Mucosa of descending colon (tissue), 3 donors: Measurements from ENCODE around the gene STMP1. TPM values are rescaled to one million over a fixed set of nuclear protein-coding genes. Genes with fewer than 3 reads are reported as not detected.

Source experiments
- ATAC-seq: fragments of 200-7000 bp; cut with Tn5 transposase; one replicate; pipeline ENCODE4 v1.9.1; 2020; ENCODE audit warnings: mild to moderate bottlenecking, moderate library complexity
- DNase-seq, 3 donors: peaks; one replicate each; pipeline ENCODE4 v3.0.0-alpha.2; 2020
- H3K36me3 ChIP-seq: fragments of 200-600 bp; one replicate; pipeline ENCODE4 v1.8.0; 2021; ENCODE audit warnings: low read depth, mild to moderate bottlenecking
- H3K4me1 ChIP-seq: fragments of 200-600 bp; one replicate; pipeline ENCODE4 v1.8.0; 2021; ENCODE audit warnings: low read depth, mild to moderate bottlenecking
- H3K4me3 ChIP-seq: fragments of 200-600 bp; one replicate; pipeline ENCODE4 v1.8.0; 2021; ENCODE audit warnings: mild to moderate bottlenecking
- H3K9me3 ChIP-seq: fragments of 200-600 bp; one replicate; pipeline ENCODE4 v1.8.0; 2021; ENCODE audit warnings: mild to moderate bottlenecking
- intact Hi-C, 2 donors: fragments of 100-400 bp; cut with DNase I in 1 of 2; cut with micrococcal nuclease in 1 of 2; formaldehyde crosslinking; loops; one replicate each; pipeline versions ENCODE4 v1.11.0 to v1.11.1; 2022; cut with DNase I, micrococcal nuclease
- total RNA-seq, 3 donors: library from RNA; stranded (reverse); fragmentation: NEBNext Ultra II Directional in 2 of 3; extraction: Animal tissue kit (Norgen Biotek cat#: 25700) in 2 of 3; gene quantifications; one replicate each; pipeline versions ENCODE4 v1.2.1 to v1.2.4, GENCODE V29; 2021 to 2023
- TF ChIP-seq, protein P1 (sequence below): fragments of 200-600 bp; IDR thresholded peaks from one replicate; pipeline ENCODE4 v1.8.0; 2022; ENCODE audit warnings: antibody characterized with exemption, mild to moderate bottlenecking
- donor health status: DM: no; HTN: no; CAD: no; lungs with moderate emphysema.
- donor health status: DM: no; HTN: no; CAD: no.
- donor health status: DM: no; HTN: yes; CAD: no.

Gene STMP1
- total RNA-seq, 3 donors from 2014 or later, result 23.5 to 28.5 (median 24.9) TPM

DNA sequence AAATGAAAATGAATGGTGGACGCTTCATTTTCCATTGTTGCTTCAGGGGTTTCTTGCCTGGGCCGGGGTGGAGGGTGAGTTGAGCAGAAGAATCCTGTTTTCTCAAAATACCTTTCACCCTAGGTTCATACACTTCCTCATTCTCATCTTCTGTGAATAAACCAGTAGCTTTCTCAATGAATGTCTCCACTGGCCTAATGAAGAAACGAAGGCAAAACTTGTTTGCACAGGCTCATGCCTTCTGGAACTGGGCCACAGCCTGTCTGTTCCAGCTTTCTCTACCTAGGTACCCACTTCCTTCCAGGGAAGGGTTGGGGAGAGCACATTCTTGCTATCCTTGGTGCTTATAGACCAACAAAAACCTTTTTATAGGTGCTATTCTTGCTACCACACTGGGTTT, 21.3 kb downstream of the STMP1 start:
- DNase-seq (no peak), ATAC-seq (no peak)
- TF ChIP-seq, protein P1, sequence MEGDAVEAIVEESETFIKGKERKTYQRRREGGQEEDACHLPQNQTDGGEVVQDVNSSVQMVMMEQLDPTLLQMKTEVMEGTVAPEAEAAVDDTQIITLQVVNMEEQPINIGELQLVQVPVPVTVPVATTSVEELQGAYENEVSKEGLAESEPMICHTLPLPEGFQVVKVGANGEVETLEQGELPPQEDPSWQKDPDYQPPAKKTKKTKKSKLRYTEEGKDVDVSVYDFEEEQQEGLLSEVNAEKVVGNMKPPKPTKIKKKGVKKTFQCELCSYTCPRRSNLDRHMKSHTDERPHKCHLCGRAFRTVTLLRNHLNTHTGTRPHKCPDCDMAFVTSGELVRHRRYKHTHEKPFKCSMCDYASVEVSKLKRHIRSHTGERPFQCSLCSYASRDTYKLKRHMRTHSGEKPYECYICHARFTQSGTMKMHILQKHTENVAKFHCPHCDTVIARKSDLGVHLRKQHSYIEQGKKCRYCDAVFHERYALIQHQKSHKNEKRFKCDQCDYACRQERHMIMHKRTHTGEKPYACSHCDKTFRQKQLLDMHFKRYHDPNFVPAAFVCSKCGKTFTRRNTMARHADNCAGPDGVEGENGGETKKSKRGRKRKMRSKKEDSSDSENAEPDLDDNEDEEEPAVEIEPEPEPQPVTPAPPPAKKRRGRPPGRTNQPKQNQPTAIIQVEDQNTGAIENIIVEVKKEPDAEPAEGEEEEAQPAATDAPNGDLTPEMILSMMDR, result no peak
- H3K36me3 ChIP-seq, result no peaks in the 10 kb centered on the region
- no peaks in the 10 kb centered on the region for H3K4me1 ChIP-seq
- no peaks in the 10 kb centered on the region for H3K9me3 ChIP-seq
- intact Hi-C loops, result no loop called here
- no peak overlapping the region for H3K4me3 ChIP-seq

DNA sequence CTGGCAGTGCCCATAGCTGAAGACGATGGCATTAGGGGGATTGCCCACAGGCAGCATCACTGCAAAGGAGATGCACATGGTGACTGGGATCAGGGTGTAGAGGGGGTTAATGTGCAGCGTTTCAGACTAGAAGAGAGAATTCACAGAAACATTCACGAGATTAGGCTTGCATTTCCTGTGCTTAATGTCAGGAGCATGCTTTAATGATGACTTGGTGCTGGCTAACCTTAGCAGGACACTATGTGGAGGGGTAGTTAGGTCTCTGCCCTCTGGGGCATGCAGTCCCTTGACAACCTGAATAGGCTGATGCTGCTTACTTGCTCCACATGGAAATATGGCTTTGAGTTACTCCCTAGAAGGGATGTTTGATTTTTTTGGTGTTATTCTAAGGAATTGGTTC, 21.8 kb downstream of the STMP1 start:
- Histone ChIP-seq H3K9me3 (no peaks in the 10 kb centered on the region), H3K4me1 (no peaks in the 10 kb centered on the region), H3K36me3 (no peaks in the 10 kb centered on the region), H3K4me3 (no peak overlapping the region)
- ATAC-seq (no peak), DNase-seq (no peak)
- TF ChIP-seq, protein P1, result no peak
- intact Hi-C loops, result no loop called here

DNA sequence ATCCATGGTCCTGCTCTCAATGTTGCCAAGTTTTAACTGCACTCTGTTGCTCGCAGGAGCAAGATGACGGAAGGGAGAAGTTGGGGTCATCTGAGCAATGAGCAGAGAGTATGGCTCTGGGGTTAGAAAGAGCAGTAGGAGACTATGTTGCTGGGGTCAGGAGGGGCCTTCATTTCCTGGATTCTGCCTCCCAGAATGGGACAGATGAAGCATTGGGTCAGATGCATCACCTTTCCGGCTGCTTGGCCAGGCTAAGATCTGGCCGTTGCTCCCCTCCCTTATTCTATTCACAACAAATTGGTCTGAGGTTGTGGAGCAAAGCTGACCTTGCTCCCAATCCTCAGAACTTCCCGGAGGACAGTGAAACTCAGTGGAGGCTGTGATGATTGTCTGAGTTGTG, 22.4 kb downstream of the STMP1 start:
- ATAC-seq (no peak), DNase-seq (no peak)
- Histone ChIP-seq H3K36me3 (no peaks in the 10 kb centered on the region), H3K9me3 (no peaks in the 10 kb centered on the region), H3K4me3 (no peak overlapping the region), H3K4me1 (no peaks in the 10 kb centered on the region)
- TF ChIP-seq, protein P1, result no peak
- intact Hi-C loops, result no loop called here

DNA sequence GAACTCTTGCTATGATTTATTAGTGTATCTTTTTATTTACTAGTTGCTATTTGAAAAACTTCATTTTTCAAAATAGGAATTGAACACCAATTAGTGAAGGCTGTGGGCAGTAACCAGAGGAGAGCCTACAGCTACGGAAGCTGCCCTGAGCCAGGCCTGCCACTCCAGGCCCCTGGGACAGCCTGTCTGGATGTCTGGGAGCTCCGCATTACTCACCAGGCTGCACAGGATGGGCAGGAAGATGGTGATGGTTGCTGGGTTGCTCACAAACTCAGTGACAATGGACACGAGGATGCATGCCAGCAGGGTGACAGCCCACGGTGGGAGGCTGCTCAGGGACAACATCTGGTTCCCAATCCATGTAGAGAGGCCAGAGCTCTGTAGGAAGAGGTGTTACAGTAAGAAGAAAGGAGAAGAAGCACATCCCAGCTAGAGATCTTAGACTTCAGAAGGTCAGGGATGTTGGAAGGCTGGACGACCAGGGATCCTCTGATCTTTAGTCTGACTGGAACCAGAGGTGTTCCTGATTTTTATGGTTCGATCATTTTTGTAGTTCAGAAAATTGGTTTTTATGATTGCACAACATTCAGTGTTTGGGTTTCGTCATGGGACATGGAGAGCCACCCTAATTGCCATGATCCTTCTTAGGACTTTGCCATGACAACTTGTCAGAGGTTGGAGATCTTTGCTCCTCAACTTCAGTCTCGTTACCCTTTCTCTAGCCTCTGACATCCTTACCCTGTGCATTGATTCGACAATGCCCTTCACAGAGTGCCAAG, 23.2 kb downstream of the STMP1 start:
- Histone ChIP-seq H3K4me3 (no peak overlapping the region), H3K36me3 (no peaks in the 10 kb centered on the region), H3K9me3 (no peaks in the 10 kb centered on the region), H3K4me1 (no peaks in the 10 kb centered on the region)
- DNase-seq, result no peak
- intact Hi-C loops, result no loop called here
- TF ChIP-seq, protein P1, result no peak
- no peak for ATAC-seq

DNA sequence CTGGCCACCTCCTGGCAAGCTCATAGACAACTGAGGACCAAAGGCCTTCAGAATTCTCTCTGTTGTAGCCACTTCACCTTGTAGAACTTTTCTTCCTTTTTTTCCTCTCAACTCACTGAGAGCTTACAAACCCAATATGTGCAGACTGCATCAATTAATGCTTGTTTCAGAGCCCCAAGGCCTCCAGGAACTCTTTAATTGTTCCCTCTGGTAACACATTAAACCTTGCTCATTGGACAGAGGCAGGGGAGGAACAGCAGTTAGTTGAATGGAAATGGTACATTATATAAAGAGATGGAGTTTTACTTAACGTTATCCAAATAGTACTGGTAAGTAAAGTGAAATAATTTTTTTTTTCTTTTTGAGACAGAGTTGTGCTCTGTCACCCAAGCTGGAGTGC, 25.2 kb downstream of the STMP1 start:
- Histone ChIP-seq H3K4me1 (no peaks in the 10 kb centered on the region), H3K36me3 (no peaks in the 10 kb centered on the region), H3K9me3 (no peaks in the 10 kb centered on the region), H3K4me3 (no peak overlapping the region)
- ATAC-seq, result no peak
- no peak for DNase-seq
- TF ChIP-seq, protein P1, result no peak
- intact Hi-C loops, result no loop called here
